Stimulated activated CD4-positive, alpha-beta T cell treated with anti-CD3 and anti-CD28 coated beads, TNF-alpha, amount 100 ng/mL, for 4 hours (primary cell): ENCODE data around the gene PLA2R1.

Experiments
- DNase-seq, 3 experiments: peaks; one replicate each; pipeline ENCODE4 v3.0.0-alpha.2; 2020; ENCODE audit warnings: low read depth in 3 of 3

Gene PLA2R1

GRCh38 chr2:160062292-160063005 is at the start of gene PLA2R1:
TSS of gene PLA2R1 (minus strand) at chr2:160062615. CDS start at chr2:160062403, 212 bp downstream.
- DNase-seq = no peak

DNA sequence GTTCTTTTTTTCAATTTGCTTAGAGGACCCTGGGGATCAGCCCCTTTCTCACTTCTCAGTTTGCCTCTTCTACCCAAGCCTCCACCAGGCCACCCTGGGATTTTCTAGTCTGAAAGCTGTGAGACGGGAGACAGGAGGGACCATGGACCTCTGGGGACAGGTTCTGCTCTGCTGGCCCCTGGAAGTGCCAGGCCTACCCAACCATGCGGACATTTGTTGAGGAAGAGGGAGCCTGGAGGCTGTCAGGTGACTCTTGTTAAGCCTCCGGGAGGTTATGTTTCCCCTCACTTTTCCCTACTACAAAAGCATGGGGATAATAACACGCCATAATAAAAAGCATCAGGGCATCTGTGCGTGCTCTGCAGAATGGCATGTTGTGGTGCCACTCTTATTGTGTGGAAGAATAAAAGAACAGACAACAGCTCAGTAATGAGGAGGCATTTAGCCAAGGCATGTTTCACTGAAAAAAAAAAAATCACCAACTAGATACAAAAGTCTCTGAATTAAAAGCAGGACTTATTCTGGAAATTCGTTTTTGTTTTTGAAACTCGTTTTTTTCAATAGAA is 48.3 kb upstream of the PLA2R1 start:
- no peak for DNase-seq

DNA sequence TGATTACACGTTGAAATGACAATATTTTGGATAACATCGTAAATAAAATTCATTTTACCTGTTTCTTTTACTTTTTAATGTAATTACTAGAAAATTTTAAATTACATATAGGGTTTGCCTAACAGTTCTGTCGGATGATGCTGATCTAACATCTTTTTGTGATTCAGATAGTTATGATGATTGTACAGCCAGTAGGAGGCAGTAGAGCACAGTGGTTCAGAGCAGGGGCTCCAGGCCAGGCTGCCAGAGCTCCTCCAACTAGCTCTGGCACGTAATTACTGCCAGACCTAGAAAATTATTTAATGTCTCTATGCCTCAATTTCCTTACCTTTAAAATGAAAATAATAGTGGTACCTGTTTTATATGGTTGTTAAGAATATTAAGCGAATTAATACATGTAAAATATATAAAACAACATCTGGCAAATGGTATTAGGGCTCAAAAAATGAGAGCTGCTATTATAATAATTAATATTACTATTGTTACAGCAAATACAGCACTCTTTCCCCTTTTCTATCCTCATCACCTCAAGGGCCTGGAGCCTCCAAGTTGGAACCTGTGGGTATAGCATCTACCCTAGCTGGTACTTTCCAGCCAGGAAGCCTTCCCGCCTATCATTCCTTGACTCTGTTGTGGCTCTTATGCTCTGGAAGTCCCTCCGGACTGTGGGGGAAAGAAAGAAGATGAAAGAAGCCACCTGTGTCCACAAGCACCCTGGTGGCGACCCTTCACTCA is 47.7 kb upstream of the PLA2R1 start:
- DNase-seq = peak; percentile 2 to 23 (median 8)

- no peak for DNase-seq
These were observed 46.8 kb upstream of the PLA2R1 start for GRCh38 chr2:160109243-160109642.

GRCh38 chr2:160108646-160109045 is 46.2 kb upstream of the PLA2R1 start:
- DNase-seq = no peak

GRCh38 chr2:160105366-160105765 is 43.0 kb upstream of the PLA2R1 start:
- DNase-seq = no peak

GRCh38 chr2:160104115-160104514 is 41.7 kb upstream of the PLA2R1 start:
- no peak for DNase-seq

DNA sequence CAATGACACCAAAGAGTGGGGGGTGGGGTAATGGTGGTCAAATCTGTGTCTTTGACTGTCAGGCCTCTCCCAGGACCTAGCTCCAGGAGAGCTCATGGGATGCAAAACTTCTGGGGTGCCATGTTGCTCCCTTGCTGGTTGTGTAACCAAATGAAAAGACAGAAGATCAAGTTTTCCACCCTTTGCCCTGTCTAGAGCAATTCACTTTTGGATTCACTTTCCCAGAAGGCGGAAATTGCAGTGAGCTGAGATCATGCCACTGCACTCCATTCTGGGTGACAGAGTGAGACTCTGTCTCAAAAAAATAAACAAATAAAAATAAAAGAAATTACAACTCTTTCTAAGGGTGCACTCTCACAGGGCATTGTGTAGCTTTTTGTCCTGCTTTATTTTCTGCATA is 34.9 kb upstream of the PLA2R1 start:
- no peak for DNase-seq

DNA sequence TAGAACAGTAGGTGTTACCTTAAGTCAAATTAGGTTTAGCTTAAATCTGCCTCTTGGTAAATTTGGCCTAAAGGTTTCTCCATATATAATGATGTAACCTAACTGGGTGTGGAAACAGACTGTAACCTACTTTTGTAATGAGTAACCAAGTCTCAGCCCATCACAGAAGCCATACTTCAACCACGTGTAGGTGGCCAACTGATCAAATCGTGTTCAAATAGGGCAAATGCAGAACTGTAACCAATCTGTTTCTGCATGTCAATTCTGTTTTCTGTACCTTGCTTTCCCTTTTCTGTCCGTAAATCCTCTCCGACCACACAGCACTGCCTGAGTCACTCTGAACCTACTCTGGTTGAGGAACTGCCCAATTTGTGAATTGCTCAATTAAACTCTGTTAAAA is 34.0 kb upstream of the PLA2R1 start:
- no peak for DNase-seq

DNA sequence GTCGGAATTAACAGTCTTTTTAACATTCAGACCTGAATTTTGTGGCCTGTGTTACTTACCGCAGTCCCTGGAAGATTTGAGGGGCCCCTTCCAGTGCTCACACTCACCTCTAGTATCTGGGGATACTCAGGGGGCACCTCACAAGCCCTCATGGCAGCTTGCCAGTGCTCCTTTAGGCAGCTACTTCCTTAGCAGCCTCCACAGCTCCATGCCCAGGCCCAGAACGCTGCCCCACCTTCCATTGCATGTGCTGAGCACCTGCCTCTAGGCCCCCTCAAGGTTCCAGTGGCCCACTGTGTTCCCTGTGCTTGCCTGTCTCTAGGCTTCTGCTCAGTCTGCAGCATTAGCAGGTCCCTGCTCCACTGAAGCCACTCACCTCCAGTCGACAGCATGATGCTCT is 30.0 kb upstream of the PLA2R1 start:
- no peak for DNase-seq

DNA sequence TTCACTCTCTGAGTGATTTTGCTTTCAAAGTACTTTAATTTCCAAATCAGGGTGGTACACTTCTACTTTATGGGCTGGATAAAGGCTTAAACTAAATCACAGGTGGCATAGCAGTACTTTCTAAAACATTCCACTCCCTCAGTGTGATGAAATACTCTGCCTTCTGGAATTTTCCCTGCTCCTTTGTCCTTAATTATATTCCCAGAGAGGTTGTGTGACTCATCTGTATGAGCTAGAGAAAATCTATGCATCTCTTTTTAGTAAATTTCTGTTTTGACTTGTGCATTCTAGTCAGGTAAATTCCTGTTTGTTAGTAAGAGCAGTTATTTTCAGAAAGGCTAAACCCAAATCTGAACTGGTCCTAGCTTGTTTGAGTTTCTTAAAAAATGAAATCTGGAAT is 29.0 kb upstream of the PLA2R1 start:
- DNase-seq = no peak

DNA sequence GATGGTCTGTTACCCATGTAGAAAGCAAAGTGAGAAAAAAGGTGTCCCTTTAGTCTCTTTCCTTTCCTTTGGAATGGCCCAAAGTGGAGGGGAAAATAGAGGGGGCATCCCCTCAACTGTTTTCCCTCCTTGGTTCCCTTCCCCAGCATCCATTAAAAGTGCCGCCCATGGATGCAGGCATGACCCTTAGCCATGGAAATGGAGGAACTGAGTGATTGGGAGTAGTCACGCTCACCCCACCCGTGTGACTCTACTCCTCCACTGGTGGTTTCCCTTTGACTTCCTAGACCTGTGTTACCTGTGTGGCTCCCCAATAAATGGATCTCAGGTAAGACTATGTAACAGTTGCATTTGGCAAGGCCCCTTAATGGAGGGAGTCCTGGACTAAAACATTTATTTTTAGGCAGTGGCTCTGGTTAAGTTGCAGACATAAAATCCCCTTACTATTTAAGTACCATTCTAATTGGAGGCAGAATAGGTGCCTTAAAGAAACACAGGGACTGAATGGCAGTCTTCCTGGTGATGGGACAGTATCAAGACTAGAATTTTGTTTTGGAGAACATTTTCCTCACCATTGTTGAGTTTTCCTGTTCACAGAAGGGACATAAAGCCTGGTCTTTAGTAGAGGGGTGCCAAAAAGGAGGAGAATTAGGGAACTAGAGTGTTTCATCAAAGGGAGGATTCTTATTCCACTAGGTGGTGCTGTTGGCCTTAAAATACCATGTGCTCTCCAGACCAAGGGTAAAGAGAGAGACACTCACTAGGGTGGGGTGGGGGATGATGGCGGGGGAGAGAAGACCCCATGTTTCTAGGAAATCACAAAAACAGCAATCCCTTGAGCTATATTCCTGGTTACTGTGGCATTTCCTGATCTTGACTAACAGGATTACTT is 25.7 kb upstream of the PLA2R1 start:
- DNase-seq = no peak

GRCh38 chr2:160085662-160086061 is 23.2 kb upstream of the PLA2R1 start:
- DNase-seq = no peak

- DNase-seq = no peak
These were observed 15.7 kb upstream of the PLA2R1 start for GRCh38 chr2:160077912-160078810.

GRCh38 chr2:160076914-160077313 is 14.5 kb upstream of the PLA2R1 start:
- no peak for DNase-seq

DNA sequence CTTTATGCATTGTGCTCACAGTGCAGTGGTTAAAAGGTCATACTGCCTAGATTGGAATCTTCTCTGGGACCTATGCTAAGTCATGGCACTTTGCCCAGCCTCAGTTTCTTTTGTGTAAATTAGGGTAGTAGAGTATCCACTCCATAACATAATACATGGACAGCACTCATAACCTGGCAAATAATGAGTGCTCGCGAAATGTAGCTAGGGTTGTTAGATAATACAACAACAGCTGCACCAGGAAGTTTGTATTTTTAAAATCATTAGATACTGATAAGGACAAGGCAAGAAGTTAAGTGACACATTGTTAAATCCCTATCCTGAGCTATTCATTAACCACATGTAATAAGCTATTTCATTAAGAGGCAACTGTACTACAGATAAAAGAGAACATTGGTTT is 13.8 kb upstream of the PLA2R1 start:
- no peak for DNase-seq

DNA sequence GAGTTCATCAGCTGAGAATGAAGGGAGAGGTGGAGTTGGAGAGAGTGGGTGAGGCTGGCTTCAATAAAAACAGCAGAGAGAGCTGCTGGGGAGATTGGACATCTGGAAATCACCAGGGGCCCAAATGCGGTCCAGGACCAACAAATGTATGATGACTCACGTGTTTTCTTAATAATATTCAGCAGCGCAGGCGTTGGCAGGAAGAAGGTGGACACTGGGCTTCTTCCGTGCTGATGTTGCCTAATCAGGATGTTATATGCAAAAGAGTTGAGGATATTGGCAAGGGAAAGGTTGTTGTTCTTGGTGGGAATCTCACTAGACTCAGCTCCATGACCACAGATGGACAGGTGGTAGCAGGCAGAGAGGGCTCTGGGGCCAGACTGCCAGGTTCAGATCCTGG is 12.8 kb upstream of the PLA2R1 start:
- DNase-seq = no peak

DNA sequence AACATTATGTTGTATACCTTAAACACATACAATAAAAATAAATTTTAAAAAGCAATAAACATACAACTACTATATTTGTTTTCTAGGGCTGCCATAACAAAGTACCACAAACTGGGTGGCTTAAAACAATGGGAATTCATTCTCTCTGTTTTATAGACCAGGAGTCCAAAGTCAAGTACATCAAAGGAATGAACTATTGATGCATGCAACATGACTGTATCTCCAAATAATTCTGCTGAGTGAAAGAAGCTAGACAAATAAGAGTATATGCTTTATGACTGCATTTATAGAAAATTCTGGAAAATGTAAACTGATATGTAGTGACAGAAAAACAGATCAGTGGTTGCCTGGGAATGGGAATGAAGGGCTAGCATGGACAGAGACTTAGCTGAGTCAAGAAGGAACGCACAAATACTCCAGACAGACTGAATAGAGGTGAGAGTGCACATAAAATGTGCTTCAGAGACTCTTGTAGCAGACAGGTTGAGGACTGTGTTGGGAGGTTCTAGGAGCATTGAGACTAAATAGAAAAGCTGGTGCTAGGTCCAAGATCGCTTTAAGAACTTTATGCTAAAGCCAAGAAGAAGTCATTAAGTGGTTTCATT is 11.0 kb upstream of the PLA2R1 start:
- no peak for DNase-seq

DNA sequence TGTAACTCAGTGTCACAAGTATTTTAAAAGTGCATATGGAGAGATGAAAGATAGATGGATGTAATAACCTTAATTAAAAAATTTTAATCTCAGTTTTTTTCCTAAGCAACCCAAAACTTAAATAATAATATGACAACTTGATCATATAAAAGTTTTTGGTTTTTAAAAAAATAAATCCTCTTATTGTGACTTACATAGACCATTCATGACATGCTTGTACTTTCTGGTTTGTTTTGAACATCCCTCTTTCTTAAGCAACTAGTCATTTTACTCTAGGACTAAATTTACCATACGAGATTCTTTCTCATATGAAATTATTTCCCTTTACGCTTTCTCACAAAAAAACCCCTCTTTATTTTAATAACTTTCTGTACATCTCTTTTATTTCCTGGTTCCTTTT is 6.5 kb upstream of the PLA2R1 start:
- DNase-seq = no peak

- no peak for DNase-seq
These were observed 2.5 kb upstream of the PLA2R1 start for GRCh38 chr2:160064916-160065315.
